ENCODE measurements around the gene THSD7A. TPM values are rescaled to one million over a fixed set of nuclear protein-coding genes. Genes with fewer than 3 reads are reported as not detected.

THSD7A gene
- total and polyA plus RNA-seq, 2 of the 8 experiments (the other 6 are each of a cell fraction or from before 2014, with no cell fraction given) = 0.44 to 1.2 TPM

- Histone ChIP-seq H3K9me3 (ENCODE audit: insufficient read depth in 2 of 2, low read depth in 1 of 2, low read length in 1 of 2) (no peaks in the 10 kb centered on the region), H3K4me1 (replicated peaks in 1 of 4; ENCODE audit: control insufficient read depth in 3 of 4, insufficient read depth in 4 of 4, low read length in 3 of 4) (no peaks in the 10 kb centered on the region), H3K18ac (ENCODE audit: extremely low read depth, low read length) (no peak overlapping the region), H3K56ac (replicated peaks; ENCODE audit: insufficient read length, low read depth, low read length) (no peak overlapping the region), H3K23ac (ENCODE audit: insufficient read length) (no peak overlapping the region), H4K91ac (replicated peaks; ENCODE audit: insufficient read length, low read length) (no peak overlapping the region), H2BK5ac (ENCODE audit: low read depth, low read length) (no peak overlapping the region), H3K23me2 (ENCODE audit: low read depth, low read length) (no peaks in the 10 kb centered on the region), H2AK5ac (ENCODE audit: low read depth, low read length) (no peak overlapping the region), H4K5ac (ENCODE audit: insufficient read length, low read depth, low read length) (no peak overlapping the region), H2BK12ac (ENCODE audit: low read depth, low read length) (no peak overlapping the region), H3K4me3 (ENCODE audit: extremely low read depth in 1 of 4, insufficient read depth in 2 of 4, low read depth in 3 of 4, low read length in 4 of 4) (no peak overlapping the region), H4K20me1 (replicated peaks in 1 of 2; ENCODE audit: control insufficient read depth in 1 of 2, insufficient read depth in 2 of 2, low read length in 2 of 2) (no peaks in the 10 kb centered on the region), H3K4me2 (ENCODE audit: insufficient read depth in 1 of 2, low read depth in 2 of 2, low read length in 2 of 2) (no peak overlapping the region), H3K27ac (ENCODE audit: low read depth, low read length) (no peak overlapping the region), H3K79me2 (ENCODE audit: control insufficient read depth in 1 of 2, insufficient read depth in 2 of 2, low read length in 2 of 2) (no peaks in the 10 kb centered on the region), H3K4ac (replicated peaks; ENCODE audit: insufficient read length, low read depth, low read length) (no peak overlapping the region), H2BK20ac (ENCODE audit: low read length) (no peak overlapping the region), H3K14ac (ENCODE audit: insufficient read length) (no peak overlapping the region), H3K27me3 (replicated peaks in 1 of 4; ENCODE audit: control insufficient read depth in 3 of 4, extremely low read depth in 1 of 4, insufficient read depth in 3 of 4, low read length in 3 of 4) (no peaks in the 10 kb centered on the region), H2AFZ (ENCODE audit: low read length) (no peak overlapping the region), H2BK15ac (ENCODE audit: low read length) (no peak overlapping the region), H2BK120ac (replicated peaks; ENCODE audit: low read depth, low read length) (no peak overlapping the region), H3K79me1 (ENCODE audit: low read depth, low read length) (no peaks in the 10 kb centered on the region), H3K9ac (replicated peaks in 1 of 4; ENCODE audit: extremely low read depth in 1 of 4, low read depth in 3 of 4, low read length in 3 of 4) (no peak overlapping the region), H3K36me3 (ENCODE audit: control insufficient read depth in 2 of 4, insufficient read depth in 4 of 4, low read length in 3 of 4) (no peaks in the 10 kb centered on the region), H4K8ac (ENCODE audit: extremely low read depth, insufficient read depth, low read length) (no peak overlapping the region)
- DNase-seq (ENCODE audit: low read depth in 1 of 2, low spot score in 2 of 2) (no peak), FAIRE-seq (no peak)
- 100% methylated on average over 1 of the region's 1 CpG; no CpG with 5 or more reads in 1 of the 2 experiments for WGBS, 2 experiments (ENCODE audit: extremely low coverage in 1 of 2, insufficient coverage in 1 of 2, insufficient read length in 1 of 2, insufficient replicate concordance in 2 of 2, low coverage in 1 of 2, low lambda C conversion rate in 2 of 2, missing lambda C conversion rate in 1 of 2)
- ChIA-PET CTCF (ENCODE audit: partially characterized antibody) (no interaction called here), POLR2A (ENCODE audit: partially characterized antibody) (no interaction called here)
- no peak for TF ChIP-seq EGR1 (IDR thresholded peaks at IDR 0.05; ENCODE audit: borderline replicate concordance, low read depth, low read length)
- TF ChIP-seq RXRA (IDR thresholded peaks at IDR 0.05; ENCODE audit: insufficient read depth, low read depth, low read length) = no peak
- no peak for TF ChIP-seq RBBP5 (IDR thresholded peaks at IDR 0.05; ENCODE audit: borderline replicate concordance, low read depth, low read length)
- TF ChIP-seq TAF7 (optimal IDR thresholded peaks at IDR 0.05; ENCODE audit: borderline replicate concordance, low read depth, low read length) = no peak
- no peak for TF ChIP-seq SP4 (IDR thresholded peaks at IDR 0.05; ENCODE audit: low read length)
- no peak for TF ChIP-seq TAF1 (IDR thresholded peaks at IDR 0.05; ENCODE audit: low read depth, low read length)
- no peak for TF ChIP-seq NANOG (IDR thresholded peaks at IDR 0.05; ENCODE audit: insufficient read depth, low read depth, low read length, poor library complexity, severe bottlenecking)
- no peak for TF ChIP-seq SP1 (IDR thresholded peaks at IDR 0.05; ENCODE audit: low read depth, low read length)
- no peak for TF ChIP-seq ASH2L (IDR thresholded peaks at IDR 0.05; ENCODE audit: low read length)
- no peak for TF ChIP-seq TBP (IDR thresholded peaks at IDR 0.05; ENCODE audit: low read depth, low read length)
- TF ChIP-seq CHD1 (IDR thresholded peaks at IDR 0.05; ENCODE audit: low read depth, low read length) = no peak
Observed at GRCh38 chr7:11746591-11746990, 85.4 kb downstream of the THSD7A start.

Measured in H1 (cell line).